Measurements from ENCODE around the gene MMP20. TPM values are rescaled to one million over a fixed set of nuclear protein-coding genes. Genes with fewer than 3 reads are reported as not detected.

The MMP20 gene
- total and polyA plus RNA-seq, 2 of the 13 experiments (the other 11 are each of a cell fraction or from before 2014, with no cell fraction given) = 0.05 TPM; not detected in 1

DNA sequence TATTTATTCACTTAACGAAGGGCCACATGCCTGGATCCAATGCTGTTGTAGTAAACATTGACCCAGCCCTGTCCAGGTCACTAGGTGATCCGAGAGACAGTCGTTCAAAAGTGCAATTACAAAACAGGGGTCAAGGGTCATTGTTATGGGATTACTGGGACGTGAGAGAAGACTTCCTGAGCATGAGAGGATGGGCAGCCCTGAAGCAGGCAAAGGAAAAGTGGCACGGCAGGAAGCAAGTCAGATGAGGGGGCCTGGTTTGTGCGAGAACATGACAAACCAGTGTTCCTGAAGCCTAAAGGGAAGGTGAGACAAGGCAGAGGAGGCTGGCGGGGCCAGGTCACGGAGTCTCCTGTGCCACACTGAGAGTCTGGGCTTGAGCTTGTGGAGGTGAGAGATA is 15.8 kb upstream of the MMP20 start:
- intact Hi-C loops (cut with micrococcal nuclease; ENCODE audit: unreplicated experiment) (no loop called here), in situ Hi-C loops (cut with HindIII; ENCODE audit: extremely low pct_ligation_motif_present, low pct_unique_long_range_greater_than_20kb) (no loop called here)
- ChIA-PET CTCF (ENCODE audit: low intra/inter-chr PET ratio, low total read pairs) (no interaction called here), POLR2A (no interaction called here)
- Histone ChIP-seq H3K27ac (ENCODE audit: extremely low read length, insufficient read depth, low read length) (no peak overlapping the region), H3K36me3 (replicated peaks in 1 of 2; ENCODE audit: control insufficient read depth in 1 of 2, insufficient read depth in 2 of 2, low read length in 2 of 2) (no peaks in the 10 kb centered on the region), H2AFZ (ENCODE audit: low read length) (peak overlapping the region; percentile 87), H3K9ac (ENCODE audit: insufficient read depth, low read depth, low read length) (no peak overlapping the region), H3K4me1 (ENCODE audit: insufficient read depth, low read length) (peaks cover 13% of the 10 kb centered on the region), H3K9me3 (ENCODE audit: low read length) (no peaks in the 10 kb centered on the region), H3K4me2 (ENCODE audit: low read depth, low read length) (peak overlapping the region; percentile 82), H3K27me3 (ENCODE audit: control insufficient read depth in 1 of 2, insufficient read depth in 2 of 2, low read length in 2 of 2) (no peaks in the 10 kb centered on the region; a peak in 3 of 5 replicates), H3K4me3 (replicated peaks in 1 of 3; ENCODE audit: insufficient read depth in 1 of 3, low read depth in 2 of 3, low read length in 3 of 3) (peak overlapping the region; percentile 3 to 56 (median 29); a peak in 4 of 6 replicates), H4K20me1 (ENCODE audit: insufficient read depth, low read length) (no peaks in the 10 kb centered on the region), H3K79me2 (ENCODE audit: insufficient read depth, low read length) (no peaks in the 10 kb centered on the region)
- peak; percentile 95 for ATAC-seq
- peak; percentile 73 for DNase-seq (ENCODE audit: low spot score)
- no TSS peak for BruUV-seq (replicated peaks)
- no peak for FAIRE-seq
- WGBS (ENCODE audit: low lambda C conversion rate) = 5% methylated on average over 8 of the region's 8 CpGs
- no peak for TF ChIP-seq RBM22 (optimal IDR thresholded peaks at IDR 0.05; ENCODE audit: low read length)
- TF ChIP-seq ZNF790 (CRISPR knock-in tag; IDR thresholded peaks at IDR 0.05; ENCODE audit: borderline replicate concordance) = no peak
- TF ChIP-seq, protein P1, sequence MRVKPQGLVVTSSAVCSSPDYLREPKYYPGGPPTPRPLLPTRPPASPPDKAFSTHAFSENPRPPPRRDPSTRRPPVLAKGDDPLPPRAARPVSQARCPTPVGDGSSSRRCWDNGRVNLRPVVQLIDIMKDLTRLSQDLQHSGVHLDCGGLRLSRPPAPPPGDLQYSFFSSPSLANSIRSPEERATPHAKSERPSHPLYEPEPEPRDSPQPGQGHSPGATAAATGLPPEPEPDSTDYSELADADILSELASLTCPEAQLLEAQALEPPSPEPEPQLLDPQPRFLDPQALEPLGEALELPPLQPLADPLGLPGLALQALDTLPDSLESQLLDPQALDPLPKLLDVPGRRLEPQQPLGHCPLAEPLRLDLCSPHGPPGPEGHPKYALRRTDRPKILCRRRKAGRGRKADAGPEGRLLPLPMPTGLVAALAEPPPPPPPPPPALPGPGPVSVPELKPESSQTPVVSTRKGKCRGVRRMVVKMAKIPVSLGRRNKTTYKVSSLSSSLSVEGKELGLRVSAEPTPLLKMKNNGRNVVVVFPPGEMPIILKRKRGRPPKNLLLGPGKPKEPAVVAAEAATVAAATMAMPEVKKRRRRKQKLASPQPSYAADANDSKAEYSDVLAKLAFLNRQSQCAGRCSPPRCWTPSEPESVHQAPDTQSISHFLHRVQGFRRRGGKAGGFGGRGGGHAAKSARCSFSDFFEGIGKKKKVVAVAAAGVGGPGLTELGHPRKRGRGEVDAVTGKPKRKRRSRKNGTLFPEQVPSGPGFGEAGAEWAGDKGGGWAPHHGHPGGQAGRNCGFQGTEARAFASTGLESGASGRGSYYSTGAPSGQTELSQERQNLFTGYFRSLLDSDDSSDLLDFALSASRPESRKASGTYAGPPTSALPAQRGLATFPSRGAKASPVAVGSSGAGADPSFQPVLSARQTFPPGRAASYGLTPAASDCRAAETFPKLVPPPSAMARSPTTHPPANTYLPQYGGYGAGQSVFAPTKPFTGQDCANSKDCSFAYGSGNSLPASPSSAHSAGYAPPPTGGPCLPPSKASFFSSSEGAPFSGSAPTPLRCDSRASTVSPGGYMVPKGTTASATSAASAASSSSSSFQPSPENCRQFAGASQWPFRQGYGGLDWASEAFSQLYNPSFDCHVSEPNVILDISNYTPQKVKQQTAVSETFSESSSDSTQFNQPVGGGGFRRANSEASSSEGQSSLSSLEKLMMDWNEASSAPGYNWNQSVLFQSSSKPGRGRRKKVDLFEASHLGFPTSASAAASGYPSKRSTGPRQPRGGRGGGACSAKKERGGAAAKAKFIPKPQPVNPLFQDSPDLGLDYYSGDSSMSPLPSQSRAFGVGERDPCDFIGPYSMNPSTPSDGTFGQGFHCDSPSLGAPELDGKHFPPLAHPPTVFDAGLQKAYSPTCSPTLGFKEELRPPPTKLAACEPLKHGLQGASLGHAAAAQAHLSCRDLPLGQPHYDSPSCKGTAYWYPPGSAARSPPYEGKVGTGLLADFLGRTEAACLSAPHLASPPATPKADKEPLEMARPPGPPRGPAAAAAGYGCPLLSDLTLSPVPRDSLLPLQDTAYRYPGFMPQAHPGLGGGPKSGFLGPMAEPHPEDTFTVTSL (CRISPR knock-in tag; IDR thresholded peaks at IDR 0.05; ENCODE audit: borderline replicate concordance) = peak; percentile 82; the same call in 1 of the 2 replicates
- no peak for TF ChIP-seq ZSCAN30 (CRISPR knock-in tag; IDR thresholded peaks at IDR 0.05)
- no peak for TF ChIP-seq MATR3 (CRISPR knock-in tag; IDR thresholded peaks at IDR 0.05)
- TF ChIP-seq RARA (CRISPR knock-in tag; IDR thresholded peaks at IDR 0.05) = peak; percentile 98
- TF ChIP-seq, protein P2, sequence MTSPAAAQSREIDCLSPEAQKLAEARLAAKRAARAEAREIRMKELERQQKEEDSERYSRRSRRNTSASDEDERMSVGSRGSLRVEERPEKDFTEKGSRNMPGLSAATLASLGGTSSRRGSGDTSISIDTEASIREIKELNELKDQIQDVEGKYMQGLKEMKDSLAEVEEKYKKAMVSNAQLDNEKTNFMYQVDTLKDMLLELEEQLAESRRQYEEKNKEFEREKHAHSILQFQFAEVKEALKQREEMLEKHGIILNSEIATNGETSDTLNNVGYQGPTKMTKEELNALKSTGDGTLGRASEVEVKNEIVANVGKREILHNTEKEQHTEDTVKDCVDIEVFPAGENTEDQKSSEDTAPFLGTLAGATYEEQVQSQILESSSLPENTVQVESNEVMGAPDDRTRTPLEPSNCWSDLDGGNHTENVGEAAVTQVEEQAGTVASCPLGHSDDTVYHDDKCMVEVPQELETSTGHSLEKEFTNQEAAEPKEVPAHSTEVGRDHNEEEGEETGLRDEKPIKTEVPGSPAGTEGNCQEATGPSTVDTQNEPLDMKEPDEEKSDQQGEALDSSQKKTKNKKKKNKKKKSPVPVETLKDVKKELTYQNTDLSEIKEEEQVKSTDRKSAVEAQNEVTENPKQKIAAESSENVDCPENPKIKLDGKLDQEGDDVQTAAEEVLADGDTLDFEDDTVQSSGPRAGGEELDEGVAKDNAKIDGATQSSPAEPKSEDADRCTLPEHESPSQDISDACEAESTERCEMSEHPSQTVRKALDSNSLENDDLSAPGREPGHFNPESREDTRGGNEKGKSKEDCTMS (CRISPR knock-in tag; conservative IDR thresholded peaks at IDR 0.05) = no peak
- TF ChIP-seq, protein P3, sequence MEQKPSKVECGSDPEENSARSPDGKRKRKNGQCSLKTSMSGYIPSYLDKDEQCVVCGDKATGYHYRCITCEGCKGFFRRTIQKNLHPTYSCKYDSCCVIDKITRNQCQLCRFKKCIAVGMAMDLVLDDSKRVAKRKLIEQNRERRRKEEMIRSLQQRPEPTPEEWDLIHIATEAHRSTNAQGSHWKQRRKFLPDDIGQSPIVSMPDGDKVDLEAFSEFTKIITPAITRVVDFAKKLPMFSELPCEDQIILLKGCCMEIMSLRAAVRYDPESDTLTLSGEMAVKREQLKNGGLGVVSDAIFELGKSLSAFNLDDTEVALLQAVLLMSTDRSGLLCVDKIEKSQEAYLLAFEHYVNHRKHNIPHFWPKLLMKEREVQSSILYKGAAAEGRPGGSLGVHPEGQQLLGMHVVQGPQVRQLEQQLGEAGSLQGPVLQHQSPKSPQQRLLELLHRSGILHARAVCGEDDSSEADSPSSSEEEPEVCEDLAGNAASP (CRISPR knock-in tag; IDR thresholded peaks at IDR 0.05; ENCODE audit: borderline replicate concordance) = peak; percentile 78; the same call in 1 of the 2 replicates
- TF ChIP-seq TBL1XR1 (IDR thresholded peaks at IDR 0.05; ENCODE audit: borderline replicate concordance, low read length, partially characterized antibody) = peak; percentile 52
- TF ChIP-seq, protein P4, sequence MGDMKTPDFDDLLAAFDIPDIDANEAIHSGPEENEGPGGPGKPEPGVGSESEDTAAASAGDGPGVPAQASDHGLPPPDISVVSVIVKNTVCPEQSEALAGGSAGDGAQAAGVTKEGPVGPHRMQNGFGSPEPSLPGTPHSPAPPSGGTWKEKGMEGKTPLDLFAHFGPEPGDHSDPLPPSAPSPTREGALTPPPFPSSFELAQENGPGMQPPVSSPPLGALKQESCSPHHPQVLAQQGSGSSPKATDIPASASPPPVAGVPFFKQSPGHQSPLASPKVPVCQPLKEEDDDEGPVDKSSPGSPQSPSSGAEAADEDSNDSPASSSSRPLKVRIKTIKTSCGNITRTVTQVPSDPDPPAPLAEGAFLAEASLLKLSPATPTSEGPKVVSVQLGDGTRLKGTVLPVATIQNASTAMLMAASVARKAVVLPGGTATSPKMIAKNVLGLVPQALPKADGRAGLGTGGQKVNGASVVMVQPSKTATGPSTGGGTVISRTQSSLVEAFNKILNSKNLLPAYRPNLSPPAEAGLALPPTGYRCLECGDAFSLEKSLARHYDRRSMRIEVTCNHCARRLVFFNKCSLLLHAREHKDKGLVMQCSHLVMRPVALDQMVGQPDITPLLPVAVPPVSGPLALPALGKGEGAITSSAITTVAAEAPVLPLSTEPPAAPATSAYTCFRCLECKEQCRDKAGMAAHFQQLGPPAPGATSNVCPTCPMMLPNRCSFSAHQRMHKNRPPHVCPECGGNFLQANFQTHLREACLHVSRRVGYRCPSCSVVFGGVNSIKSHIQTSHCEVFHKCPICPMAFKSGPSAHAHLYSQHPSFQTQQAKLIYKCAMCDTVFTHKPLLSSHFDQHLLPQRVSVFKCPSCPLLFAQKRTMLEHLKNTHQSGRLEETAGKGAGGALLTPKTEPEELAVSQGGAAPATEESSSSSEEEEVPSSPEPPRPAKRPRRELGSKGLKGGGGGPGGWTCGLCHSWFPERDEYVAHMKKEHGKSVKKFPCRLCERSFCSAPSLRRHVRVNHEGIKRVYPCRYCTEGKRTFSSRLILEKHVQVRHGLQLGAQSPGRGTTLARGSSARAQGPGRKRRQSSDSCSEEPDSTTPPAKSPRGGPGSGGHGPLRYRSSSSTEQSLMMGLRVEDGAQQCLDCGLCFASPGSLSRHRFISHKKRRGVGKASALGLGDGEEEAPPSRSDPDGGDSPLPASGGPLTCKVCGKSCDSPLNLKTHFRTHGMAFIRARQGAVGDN (CRISPR knock-in tag; IDR thresholded peaks at IDR 0.05) = peak; percentile 24; the same call in 1 of the 2 replicates

All from HepG2 (cell line).